Measurements from ENCODE around the gene SPATA31A3.
"Not testable (repeated sequence)": the region's sequence is repeated elsewhere in the genome, so short reads cannot be mapped to it uniquely, and the experiment has no call there.

SPATA31A3 gene

DNA sequence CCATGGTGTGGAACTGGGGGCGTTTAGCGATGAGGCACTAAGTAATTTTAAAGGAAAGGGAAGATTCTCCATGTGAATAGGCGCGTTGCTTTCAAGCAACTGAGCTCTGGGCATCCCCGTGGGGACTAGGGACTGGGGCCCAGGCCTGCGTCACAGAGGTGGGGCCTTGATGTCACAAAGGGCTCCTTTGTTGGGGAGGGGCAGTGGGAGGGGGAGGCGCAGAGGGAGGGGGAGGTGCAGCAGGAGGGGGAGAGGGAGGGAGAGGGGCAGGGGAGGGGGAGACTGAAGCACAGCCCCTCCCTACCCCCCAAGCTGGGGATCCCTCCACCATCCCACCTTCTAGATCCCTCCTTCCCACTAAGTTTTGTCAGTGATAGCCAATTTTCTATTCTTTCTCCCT is at the start of gene SPATA31A3:
SPATA31A3 (minus strand) TSS at position 101 of the 400 bp plus-strand sequence; CDS start at position 72, 29 bp downstream.
- not testable (repeated sequence) for H3K27ac ChIP-seq; DNase-seq (ENCODE audit: low read depth, low spot score)

DNA sequence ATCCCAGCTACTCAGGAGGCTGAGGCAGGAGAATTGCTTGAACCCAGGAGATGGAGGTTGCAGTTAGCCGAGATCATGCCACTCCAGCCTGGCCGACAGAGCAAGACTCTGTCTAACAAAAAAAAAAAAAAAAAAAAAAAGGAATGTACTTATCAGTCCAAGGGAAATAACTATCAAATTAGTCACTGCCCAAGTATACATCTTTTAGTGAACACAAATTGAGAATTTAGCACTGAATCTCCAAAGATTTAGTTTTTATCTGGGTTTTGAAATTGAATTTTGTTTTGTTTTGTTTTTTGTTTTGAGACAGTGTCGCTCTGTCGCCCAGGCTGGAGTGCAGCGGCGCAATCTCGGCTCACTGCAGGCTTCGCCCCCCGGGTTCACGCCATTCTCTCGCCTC is 39.8 kb downstream of the SPATA31A3 start:
- H3K27ac ChIP-seq; DNase-seq (ENCODE audit: low read depth, low spot score): not testable (repeated sequence)

GRCh38 chr9:66942400-66943155 is 49.8 kb downstream of the SPATA31A3 start:
- DNase-seq (ENCODE audit: low read depth, low spot score); H3K27ac ChIP-seq: not testable (repeated sequence)

GRCh38 chr9:66939878-66940830 is 52.2 kb downstream of the SPATA31A3 start:
- not testable (repeated sequence) for DNase-seq (ENCODE audit: low read depth, low spot score)

DNA sequence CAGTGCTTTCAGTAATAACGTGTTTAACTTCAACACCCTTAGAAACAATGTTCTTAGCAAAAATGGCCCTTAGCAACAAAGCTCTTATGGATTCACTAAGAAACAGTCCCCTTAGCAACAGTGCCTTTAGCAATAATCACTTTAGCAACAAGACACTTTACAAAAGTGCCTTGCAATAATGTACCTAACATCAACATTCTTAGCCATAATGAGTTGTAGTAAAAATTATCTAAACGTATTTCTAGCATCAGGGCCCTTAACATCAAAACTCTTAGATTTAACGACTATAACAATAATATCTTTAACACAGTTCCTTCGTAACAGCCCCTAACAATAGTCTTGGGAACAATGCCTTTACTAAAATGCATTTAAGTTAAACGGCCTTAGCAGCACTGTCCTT is 54.0 kb downstream of the SPATA31A3 start:
- DNase-seq (ENCODE audit: low read depth, low spot score); H3K27ac ChIP-seq: not testable (repeated sequence)

More at GRCh38 chr9:66939878-66940830, 52.2 kb downstream of the SPATA31A3 start:
- not testable (repeated sequence) for H3K27ac ChIP-seq

DNA sequence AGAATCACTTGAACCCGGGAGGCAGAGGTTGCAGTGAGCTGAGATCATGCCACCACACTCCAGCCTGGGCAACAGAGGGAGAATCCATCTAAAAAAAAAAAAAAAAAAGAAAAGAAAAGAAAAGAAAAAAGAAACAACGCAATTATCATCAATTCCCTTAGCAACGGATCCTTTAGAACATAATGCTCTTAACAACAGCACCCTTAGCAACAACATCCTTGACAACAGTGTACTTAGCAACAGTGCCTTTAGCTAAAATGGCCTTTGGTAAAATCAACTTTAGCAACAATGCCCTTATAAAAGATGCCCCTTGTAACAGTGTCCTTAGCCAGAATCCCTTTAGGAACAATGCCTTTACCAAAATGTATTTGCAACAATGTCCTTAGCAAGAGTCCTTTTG is 54.7 kb downstream of the SPATA31A3 start:
- not testable (repeated sequence) for DNase-seq (ENCODE audit: low read depth, low spot score); H3K27ac ChIP-seq
